Right ventricle myocardium superior (tissue), 1 donor: Measurements from ENCODE around the gene SLC6A2. TPM values are rescaled to one million over a fixed set of nuclear protein-coding genes. Genes with fewer than 3 reads are reported as not detected.
"Not testable (repeated sequence)": the region's sequence is repeated elsewhere in the genome, so short reads cannot be mapped to it uniquely, and the experiment has no call there.

Source experiments
- ATAC-seq: fragments of 200-7000 bp; cut with Tn5 transposase; one replicate; pipeline ENCODE4 v1.9.1; 2020; ENCODE audit warnings: mild to moderate bottlenecking; ENCODE audit not compliant: poor library complexity
- DNase-seq: peaks from one replicate; pipeline ENCODE4 v3.0.0-alpha.2; 2020
- intact Hi-C: fragments of 100-400 bp; cut with DNase I; formaldehyde crosslinking; loops from one replicate; pipeline ENCODE4 v1.11.2; 2022
- total RNA-seq: library from RNA; stranded (reverse); fragmentation: NEBNext Ultra II Directional; extraction: Animal tissue kit (Norgen Biotek cat#: 25700); gene quantifications from one replicate; pipeline ENCODE4 v1.2.1, GENCODE V29; 2021
- donor health status: DM: no; HTN: yes; CAD: no; lungs with severe emphysema.

SLC6A2 gene
- total RNA-seq, 1 donor from 2014 or later: not detected

GRCh38 chr16:55736671-55737070 is 80.9 kb downstream of the SLC6A2 start:
- no peak for ATAC-seq
- intact Hi-C loops: no loop called here
- no peak for DNase-seq

- ATAC-seq (peak; percentile 12), DNase-seq (no peak)
- intact Hi-C loops: no loop called here
Observed at GRCh38 chr16:55737318-55737717, 81.5 kb downstream of the SLC6A2 start.

- DNase-seq (no peak), ATAC-seq (no peak)
- intact Hi-C loops: no loop called here
Observed at GRCh38 chr16:55737966-55738365, 82.2 kb downstream of the SLC6A2 start.

GRCh38 chr16:55746081-55746480 is 90.3 kb downstream of the SLC6A2 start:
- ATAC-seq: no peak
- intact Hi-C loops: no loop called here
- no peak for DNase-seq

GRCh38 chr16:55747785-55748184 is 92.0 kb downstream of the SLC6A2 start:
- ATAC-seq (no peak), DNase-seq (no peak)
- intact Hi-C loops: no loop called here

GRCh38 chr16:55752465-55753144 is 96.8 kb downstream of the SLC6A2 start:
- intact Hi-C loops, ATAC-seq: not testable (repeated sequence)

GRCh38 chr16:55753145-55753631 is 97.4 kb downstream of the SLC6A2 start:
- ATAC-seq, DNase-seq, intact Hi-C loops: not testable (repeated sequence)

More at GRCh38 chr16:55752465-55753144, 96.8 kb downstream of the SLC6A2 start:
- not testable (repeated sequence) for DNase-seq

Other genes with a start within 250 kb of the SLC6A2 start
- gene MMP2, start 176.8 kb upstream of the SLC6A2 start, total RNA-seq: 102 TPM
- gene LPCAT2, start 146.9 kb upstream of the SLC6A2 start, total RNA-seq: 9.6 TPM
- gene CAPNS2, start 89.3 kb upstream of the SLC6A2 start, total RNA-seq: not detected
- 33.2 TPM for gene CES1, start 177.1 kb downstream of the SLC6A2 start, total RNA-seq
- 0.35 TPM for gene CES5A, start 219.4 kb downstream of the SLC6A2 start, total RNA-seq